Natural killer cell (primary cell): ENCODE results near the gene GPR31. TPM values are rescaled to one million over a fixed set of nuclear protein-coding genes. Genes with fewer than 3 reads are reported as not detected.

Experiments
- ATAC-seq, 3 donors: fragments of 150-1000 bp in 2 of 3; fragments of 200-7000 bp in 1 of 3; cut with Tn5 transposase; 1 replicate in 1 of 3; 2 replicates in 2 of 3; pipeline ENCODE4 v1.10.0; 2021; ENCODE audit warnings: mild to moderate bottlenecking in 2 of 3, moderate library complexity in 2 of 3
- DNase-seq, 2 donors: peaks; one replicate each; pipeline versions ENCODE4 v3.0.0 to v3.0.0-alpha.2; 2013 to 2021; ENCODE audit warnings: mixed read lengths in 1 of 2
- H3K27ac ChIP-seq: one replicate; pipeline ENCODE4 v1.5.1; 2013; ENCODE audit warnings: mild to moderate bottlenecking, low read length
- H3K27me3 ChIP-seq: one replicate; pipeline ENCODE4 v1.6.1; 2013; ENCODE audit warnings: low read length; ENCODE audit not compliant: control insufficient read depth, insufficient read depth
- H3K36me3 ChIP-seq: one replicate; pipeline ENCODE4 v1.6.1; 2013; ENCODE audit warnings: low read length; ENCODE audit not compliant: control insufficient read depth, insufficient read depth
- H3K4me1 ChIP-seq: one replicate; pipeline ENCODE4 v1.6.1; 2013; ENCODE audit warnings: low read length; ENCODE audit not compliant: control insufficient read depth, insufficient read depth
- H3K4me3 ChIP-seq: one replicate; pipeline ENCODE4 v1.5.1; 2013; ENCODE audit warnings: low read length
- H3K9me3 ChIP-seq: one replicate; pipeline ENCODE4 v1.6.1; 2013; ENCODE audit warnings: low read length; ENCODE audit not compliant: control insufficient read depth, insufficient read depth
- H3K27ac Mint-ChIP-seq, 2 donors: one replicate each; pipeline ENCODE4 v1.8.0; 2022; ENCODE audit warnings: mild to moderate bottlenecking in 2 of 2, mixed read lengths in 2 of 2, moderate library complexity in 1 of 2
- H3K27me3 Mint-ChIP-seq, 2 donors: one replicate each; pipeline ENCODE4 v1.8.0; 2022; ENCODE audit warnings: low read depth in 2 of 2, mixed read lengths in 2 of 2
- H3K36me3 Mint-ChIP-seq: one replicate; pipeline ENCODE4 v1.8.0; 2022; ENCODE audit warnings: mixed read lengths
- H3K4me1 Mint-ChIP-seq, 2 donors: one replicate each; pipeline ENCODE4 v1.8.0; 2022; ENCODE audit warnings: mixed read lengths in 2 of 2
- H3K4me3 Mint-ChIP-seq: one replicate; pipeline ENCODE4 v1.8.0; 2022; ENCODE audit warnings: mild to moderate bottlenecking, moderate library complexity, mixed read lengths
- H3K9me3 Mint-ChIP-seq, 2 donors: one replicate each; pipeline ENCODE4 v1.8.0; 2022; ENCODE audit warnings: mixed read lengths in 2 of 2
- WGBS: methylation state at CpG from one replicate; pipeline ENCODE4 v1.1.7; 2013; ENCODE audit warnings: missing lambda C conversion rate; ENCODE audit not compliant: insufficient coverage; 5-methylcytosine and 5-hydroxymethylcytosine counted together
- intact Hi-C: fragments of 100-400 bp; cut with micrococcal nuclease; formaldehyde crosslinking; loops from one replicate; pipeline ENCODE4 v1.14.2; 2022
- total RNA-seq, 4 donors: library from RNA; stranded (reverse); fragments of 120-200 nt in 1 of 4; gene quantifications; one replicate each; pipeline versions ENCODE4 v1.2.3 to v1.2.4, GENCODE V29; 2013 to 2022
- TF ChIP-seq, protein P1 (sequence below): fragments of 200-600 bp; IDR thresholded peaks from one replicate; pipeline ENCODE4 v1.8.0; 2022; ENCODE audit warnings: antibody characterized with exemption

Gene GPR31
- total RNA-seq, 3 donors from 2014 or later (not counting 1 experiment from before 2014, with no cell fraction given): 0.24 TPM; not detected in 2

DNA sequence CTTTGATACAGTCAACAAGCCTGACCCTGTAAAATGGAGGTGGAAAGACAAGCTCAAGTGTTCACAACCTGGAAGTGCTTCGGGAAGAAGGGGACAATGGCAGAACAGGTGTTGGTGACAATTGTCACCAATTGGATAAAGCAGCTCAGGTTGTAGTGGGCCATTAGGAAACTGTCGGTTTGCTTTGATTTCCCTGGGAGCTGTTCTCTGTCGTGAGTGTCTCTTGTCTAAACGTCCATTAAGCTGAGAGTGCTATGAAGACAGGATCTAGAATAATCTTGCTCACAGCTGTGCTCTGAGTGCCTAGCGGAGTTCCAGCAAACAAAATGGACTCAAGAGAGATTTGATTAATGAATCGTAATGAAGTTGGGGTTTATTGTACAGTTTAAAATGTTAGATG is 19.9 kb downstream of the GPR31 start:
- Mint-ChIP-seq H3K36me3 (no peaks in the 10 kb centered on the region), H3K9me3 (no peaks in the 10 kb centered on the region), H3K4me1 (peaks cover 16% of the 10 kb centered on the region in 2 donors), H3K4me3 (no peak overlapping the region), H3K27me3 (peaks cover under 1 to 31% of the 10 kb centered on the region in 2 donors), H3K27ac (no peak overlapping the region)
- 93% methylated on average over 6 of the region's 6 CpGs for WGBS
- Histone ChIP-seq H3K36me3 (peaks cover 2% of the 10 kb centered on the region), H3K9me3 (no peaks in the 10 kb centered on the region), H3K27me3 (no peaks in the 10 kb centered on the region), H3K4me3 (no peak overlapping the region), H3K4me1 (peaks cover 23% of the 10 kb centered on the region), H3K27ac (no peak overlapping the region)
- intact Hi-C loops: no loop called here
- TF ChIP-seq, protein P1, sequence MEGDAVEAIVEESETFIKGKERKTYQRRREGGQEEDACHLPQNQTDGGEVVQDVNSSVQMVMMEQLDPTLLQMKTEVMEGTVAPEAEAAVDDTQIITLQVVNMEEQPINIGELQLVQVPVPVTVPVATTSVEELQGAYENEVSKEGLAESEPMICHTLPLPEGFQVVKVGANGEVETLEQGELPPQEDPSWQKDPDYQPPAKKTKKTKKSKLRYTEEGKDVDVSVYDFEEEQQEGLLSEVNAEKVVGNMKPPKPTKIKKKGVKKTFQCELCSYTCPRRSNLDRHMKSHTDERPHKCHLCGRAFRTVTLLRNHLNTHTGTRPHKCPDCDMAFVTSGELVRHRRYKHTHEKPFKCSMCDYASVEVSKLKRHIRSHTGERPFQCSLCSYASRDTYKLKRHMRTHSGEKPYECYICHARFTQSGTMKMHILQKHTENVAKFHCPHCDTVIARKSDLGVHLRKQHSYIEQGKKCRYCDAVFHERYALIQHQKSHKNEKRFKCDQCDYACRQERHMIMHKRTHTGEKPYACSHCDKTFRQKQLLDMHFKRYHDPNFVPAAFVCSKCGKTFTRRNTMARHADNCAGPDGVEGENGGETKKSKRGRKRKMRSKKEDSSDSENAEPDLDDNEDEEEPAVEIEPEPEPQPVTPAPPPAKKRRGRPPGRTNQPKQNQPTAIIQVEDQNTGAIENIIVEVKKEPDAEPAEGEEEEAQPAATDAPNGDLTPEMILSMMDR: no peak
- ATAC-seq: no peak
- DNase-seq: no peak

DNA sequence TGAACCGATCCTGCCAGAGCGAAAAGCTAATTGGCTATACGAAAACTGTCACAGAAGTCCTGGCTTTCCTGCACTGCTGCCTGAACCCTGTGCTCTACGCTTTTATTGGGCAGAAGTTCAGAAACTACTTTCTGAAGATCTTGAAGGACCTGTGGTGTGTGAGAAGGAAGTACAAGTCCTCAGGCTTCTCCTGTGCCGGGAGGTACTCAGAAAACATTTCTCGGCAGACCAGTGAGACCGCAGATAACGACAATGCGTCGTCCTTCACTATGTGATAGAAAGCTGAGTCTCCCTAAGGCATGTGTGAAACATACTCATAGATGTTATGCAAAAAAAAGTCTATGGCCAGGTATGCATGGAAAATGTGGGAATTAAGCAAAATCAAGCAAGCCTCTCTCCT is 20.7 kb downstream of the GPR31 start:
- H3K27ac Mint-ChIP-seq: no peak overlapping the region

DNA sequence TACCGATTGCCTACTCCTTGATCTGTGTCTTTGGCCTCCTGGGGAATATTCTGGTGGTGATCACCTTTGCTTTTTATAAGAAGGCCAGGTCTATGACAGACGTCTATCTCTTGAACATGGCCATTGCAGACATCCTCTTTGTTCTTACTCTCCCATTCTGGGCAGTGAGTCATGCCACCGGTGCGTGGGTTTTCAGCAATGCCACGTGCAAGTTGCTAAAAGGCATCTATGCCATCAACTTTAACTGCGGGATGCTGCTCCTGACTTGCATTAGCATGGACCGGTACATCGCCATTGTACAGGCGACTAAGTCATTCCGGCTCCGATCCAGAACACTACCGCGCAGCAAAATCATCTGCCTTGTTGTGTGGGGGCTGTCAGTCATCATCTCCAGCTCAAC is 21.4 kb downstream of the GPR31 start:
- Histone ChIP-seq H3K27me3 (no peaks in the 10 kb centered on the region), H3K4me3 (no peak overlapping the region), H3K36me3 (peaks cover 2% of the 10 kb centered on the region), H3K9me3 (no peaks in the 10 kb centered on the region), H3K27ac (no peak overlapping the region), H3K4me1 (peaks cover 27% of the 10 kb centered on the region)
- H3K36me3 Mint-ChIP-seq: no peaks in the 10 kb centered on the region
- H3K27me3 Mint-ChIP-seq: peaks cover 0 to 31% of the 10 kb centered on the region in 2 donors
- H3K27ac Mint-ChIP-seq: no peak overlapping the region
- WGBS: 84% methylated on average over 13 of the region's 13 CpGs
- DNase-seq (no peak), ATAC-seq (no peak)
- H3K9me3 Mint-ChIP-seq: no peaks in the 10 kb centered on the region
- H3K4me3 Mint-ChIP-seq: no peak overlapping the region
- intact Hi-C loops: no loop called here
- H3K4me1 Mint-ChIP-seq: peaks cover 16 to 20% of the 10 kb centered on the region in 2 donors
- TF ChIP-seq, protein P1: no peak

More for the DNA sequence above, 20.7 kb downstream of the GPR31 start:
- Histone ChIP-seq H3K4me3 (no peak overlapping the region), H3K4me1 (peaks cover 27% of the 10 kb centered on the region), H3K36me3 (peaks cover 2% of the 10 kb centered on the region), H3K9me3 (no peaks in the 10 kb centered on the region), H3K27ac (no peak overlapping the region), H3K27me3 (no peaks in the 10 kb centered on the region)
- Mint-ChIP-seq H3K4me1 (peaks cover 16 to 19% of the 10 kb centered on the region in 2 donors), H3K9me3 (no peaks in the 10 kb centered on the region), H3K4me3 (no peak overlapping the region), H3K36me3 (no peaks in the 10 kb centered on the region), H3K27me3 (peaks cover 0 to 31% of the 10 kb centered on the region in 2 donors)
- 60% methylated on average over 10 of the region's 10 CpGs for WGBS
- ATAC-seq: no peak
- intact Hi-C loops: no loop called here
- DNase-seq: no peak
- TF ChIP-seq, protein P1: no peak
